GM10266 (cell line): ENCODE results near the gene SLC15A4.
A peak's percentile ranks its signal among the peaks of the same experiment; 100 is the strongest.

Experiments used
- DNase-seq: peaks from one replicate; pipeline ENCODE4 v3.0.0; 2012; ENCODE audit errors: extremely low spot score
- TF ChIP-seq, protein P1 (sequence below): IDR thresholded peaks from 2 replicates; pipeline ENCODE4 v1.5.1; 2012; ENCODE audit warnings: mild to moderate bottlenecking, low read depth; ENCODE audit not compliant: control insufficient read depth, insufficient read depth; ENCODE audit errors: missing control alignments

The SLC15A4 gene

DNA sequence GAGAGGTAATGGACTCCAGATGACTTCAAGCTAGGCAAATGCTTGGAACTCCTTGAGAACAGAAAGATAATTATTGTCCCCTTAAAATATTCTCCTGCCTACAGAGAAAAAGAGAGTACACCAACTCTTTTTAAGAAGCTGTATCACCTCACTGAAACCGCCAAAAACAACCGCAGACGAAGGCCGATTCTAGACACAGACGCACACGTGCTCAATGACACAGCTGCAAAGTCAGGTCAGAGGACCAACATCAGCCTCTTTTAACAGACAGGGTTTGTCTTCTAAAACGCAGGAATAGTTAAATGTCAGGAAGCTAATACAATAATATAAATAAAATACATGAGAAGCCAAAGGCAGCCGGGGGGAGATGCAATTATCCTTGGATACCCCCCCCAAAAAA, 19.0 kb downstream of the SLC15A4 start:
- TF ChIP-seq, protein P1, sequence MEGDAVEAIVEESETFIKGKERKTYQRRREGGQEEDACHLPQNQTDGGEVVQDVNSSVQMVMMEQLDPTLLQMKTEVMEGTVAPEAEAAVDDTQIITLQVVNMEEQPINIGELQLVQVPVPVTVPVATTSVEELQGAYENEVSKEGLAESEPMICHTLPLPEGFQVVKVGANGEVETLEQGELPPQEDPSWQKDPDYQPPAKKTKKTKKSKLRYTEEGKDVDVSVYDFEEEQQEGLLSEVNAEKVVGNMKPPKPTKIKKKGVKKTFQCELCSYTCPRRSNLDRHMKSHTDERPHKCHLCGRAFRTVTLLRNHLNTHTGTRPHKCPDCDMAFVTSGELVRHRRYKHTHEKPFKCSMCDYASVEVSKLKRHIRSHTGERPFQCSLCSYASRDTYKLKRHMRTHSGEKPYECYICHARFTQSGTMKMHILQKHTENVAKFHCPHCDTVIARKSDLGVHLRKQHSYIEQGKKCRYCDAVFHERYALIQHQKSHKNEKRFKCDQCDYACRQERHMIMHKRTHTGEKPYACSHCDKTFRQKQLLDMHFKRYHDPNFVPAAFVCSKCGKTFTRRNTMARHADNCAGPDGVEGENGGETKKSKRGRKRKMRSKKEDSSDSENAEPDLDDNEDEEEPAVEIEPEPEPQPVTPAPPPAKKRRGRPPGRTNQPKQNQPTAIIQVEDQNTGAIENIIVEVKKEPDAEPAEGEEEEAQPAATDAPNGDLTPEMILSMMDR, result no peak
- DNase-seq, result no peak

DNA sequence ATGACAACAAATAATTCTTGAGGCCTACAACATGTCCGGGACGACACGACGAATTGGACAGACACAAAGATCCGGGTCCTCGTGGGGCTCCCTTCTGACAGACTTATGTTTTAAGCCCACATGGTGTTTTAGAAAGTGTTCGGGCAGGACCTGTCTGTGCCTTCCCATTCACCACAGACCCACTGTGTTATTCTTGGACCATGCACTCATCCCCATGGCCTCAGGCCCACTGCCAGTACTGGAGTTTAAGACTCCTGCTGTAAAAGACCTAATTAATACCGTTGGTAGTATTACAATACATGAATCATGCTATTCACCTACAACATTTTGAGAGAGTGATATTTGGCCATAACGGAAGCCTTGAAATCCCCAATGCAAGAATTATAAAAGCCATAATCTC, 20.0 kb downstream of the SLC15A4 start:
- TF ChIP-seq, protein P1, result no peak
- no peak for DNase-seq

DNA sequence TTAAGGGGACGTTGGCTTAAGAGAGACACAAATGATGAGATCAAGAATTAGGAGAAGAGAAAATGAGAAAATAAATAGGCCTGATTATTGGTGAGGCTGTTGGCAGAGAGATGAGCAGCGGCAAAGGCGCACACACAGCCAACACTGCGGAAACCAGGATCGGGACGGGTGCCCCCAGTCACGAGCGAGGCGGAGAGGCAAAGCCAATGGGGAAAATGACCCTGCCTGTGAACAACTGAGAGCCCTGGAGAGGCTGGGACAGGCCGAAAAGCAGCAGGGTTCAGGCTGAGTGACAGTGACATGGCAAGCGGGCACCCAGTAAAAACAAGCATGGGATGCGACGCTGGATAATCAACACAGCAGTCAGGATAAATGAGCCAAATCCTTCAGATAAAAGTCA, 21.0 kb downstream of the SLC15A4 start:
- TF ChIP-seq, protein P1, result no peak
- DNase-seq, result no peak

DNA sequence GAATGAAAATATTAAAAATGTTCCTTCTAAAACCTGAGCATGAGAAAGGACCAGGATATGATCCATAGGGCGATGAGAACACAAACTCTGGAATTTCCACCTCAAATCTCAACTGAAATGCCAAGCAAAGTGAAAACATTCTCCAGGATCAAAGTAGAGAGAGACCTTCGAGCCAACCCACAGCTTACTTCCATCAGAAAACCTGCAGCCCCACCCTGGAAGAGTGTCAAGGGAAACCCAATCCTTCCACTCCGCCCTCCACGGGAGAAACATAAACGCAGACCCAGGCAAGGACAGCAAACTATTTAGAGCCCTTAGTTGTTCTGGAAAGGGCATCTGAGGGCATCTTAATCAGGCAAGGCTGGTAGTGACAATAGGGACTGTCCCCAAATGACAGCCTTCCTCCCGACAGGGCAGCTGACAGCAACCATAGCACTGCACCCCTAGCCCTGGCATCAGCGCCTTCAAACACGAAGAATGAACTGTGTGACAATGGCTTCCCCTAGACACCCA, 21.8 kb downstream of the SLC15A4 start:
- DNase-seq, result no peak
- TF ChIP-seq, protein P1, result no peak

DNA sequence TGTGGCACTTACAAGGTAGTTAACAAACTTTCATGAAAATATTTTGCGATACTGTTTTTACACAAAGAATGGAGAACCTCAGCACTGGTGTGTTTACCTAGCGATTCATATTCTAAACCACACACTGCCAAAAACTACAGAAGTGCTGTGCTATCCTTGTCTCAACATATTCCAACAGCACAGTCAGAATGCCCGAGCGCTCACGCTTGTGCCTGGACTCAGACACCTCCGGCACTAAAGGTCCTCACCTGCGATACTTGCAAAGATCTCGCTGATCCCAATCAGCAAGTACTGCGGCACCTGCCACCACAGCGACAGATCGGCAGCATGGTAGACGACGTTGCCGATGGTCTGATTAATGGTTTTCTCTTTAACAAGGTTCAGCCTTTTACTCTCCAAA, 23.2 kb downstream of the SLC15A4 start:
- no peak for DNase-seq
- TF ChIP-seq, protein P1, result no peak

DNA sequence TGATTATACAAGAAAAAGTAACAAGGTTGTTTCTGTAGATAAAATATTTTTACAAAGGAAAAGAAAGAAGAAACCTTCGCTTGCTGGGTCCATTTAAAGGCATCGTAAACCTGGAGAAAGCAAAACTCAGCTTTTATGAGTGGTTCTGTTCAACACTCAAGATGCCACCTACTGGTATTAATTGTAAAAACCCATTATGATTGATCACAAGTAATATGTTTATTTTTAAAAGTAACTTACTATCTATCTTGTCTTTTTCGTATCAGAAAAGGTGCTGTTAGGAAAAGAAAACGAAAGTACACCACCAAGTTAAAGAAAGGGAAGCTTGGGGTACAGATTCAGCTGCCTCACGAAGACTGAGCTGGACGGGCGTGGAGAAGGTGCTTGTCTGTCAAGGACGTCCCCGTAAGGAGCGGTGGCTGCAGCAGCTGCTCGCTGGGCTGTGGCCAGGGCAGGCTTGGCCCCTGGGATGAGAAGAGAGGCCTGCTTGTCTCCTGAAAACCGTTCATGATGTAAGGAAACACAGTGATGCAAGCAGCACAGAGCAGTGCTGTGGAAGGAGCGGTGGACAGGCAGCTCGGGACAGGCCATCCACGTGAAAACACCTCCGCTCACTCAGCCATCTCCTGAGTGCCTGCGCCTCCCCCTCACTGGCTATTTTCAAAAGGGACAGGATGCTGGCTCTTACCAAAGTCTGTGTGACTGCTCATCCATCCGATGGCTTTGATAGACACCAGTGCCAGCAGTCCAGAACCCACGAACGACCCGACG, 25.0 kb downstream of the SLC15A4 start:
- TF ChIP-seq, protein P1, result peak; percentile 20
- DNase-seq, result no peak
